Measurements from ENCODE around the gene PRM3. TPM values are rescaled to one million over a fixed set of nuclear protein-coding genes. Genes with fewer than 3 reads are reported as not detected.

The PRM3 gene
- total RNA-seq, 2 experiments from 2014 or later, result not detected

DNA sequence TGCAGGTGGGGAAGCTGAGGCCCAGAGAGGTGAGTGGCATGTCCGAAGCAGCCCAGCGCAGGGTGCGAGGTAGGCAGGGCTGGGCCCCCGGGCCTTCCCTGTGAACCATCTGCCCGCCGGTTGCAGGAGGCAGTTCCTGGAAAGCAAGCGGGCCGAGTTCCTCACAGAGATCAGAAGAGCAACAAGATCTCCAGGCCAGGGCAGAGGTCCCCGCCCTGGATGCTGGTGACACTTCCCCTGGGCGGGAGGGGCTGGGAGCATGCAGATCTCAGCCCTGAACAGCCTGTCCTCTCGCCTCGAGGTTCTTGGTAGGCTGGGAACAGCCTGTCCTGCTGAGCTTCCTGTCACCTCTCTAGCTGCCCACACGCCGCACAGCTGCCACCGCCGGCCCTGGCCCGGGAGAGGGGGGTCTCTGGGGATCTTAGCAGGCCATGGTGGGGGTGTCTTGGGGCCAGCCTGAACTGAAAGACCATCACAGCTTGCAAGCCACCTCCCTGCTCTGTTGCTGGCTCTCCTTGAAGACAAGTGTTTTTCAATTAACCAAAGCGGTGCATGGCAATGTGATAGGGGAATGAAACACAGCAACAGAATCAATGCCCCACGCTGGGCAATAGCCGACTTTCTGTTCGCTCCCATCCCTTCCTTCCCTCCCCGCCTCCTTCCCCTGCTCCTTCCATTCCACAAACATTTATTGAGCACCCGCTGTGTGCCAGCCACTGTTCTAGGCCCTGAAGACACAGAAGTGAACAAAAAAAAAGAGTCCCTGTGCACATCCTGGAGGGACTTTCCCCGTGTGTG is 49.1 kb downstream of the PRM3 start:
- peak overlapping the region; percentile 99 for H3K27ac Mint-ChIP-seq
- CTCF ChIA-PET, result interaction anchor here (1.0 to 2.3 kb wide), 3 partner anchors 28 to 106 kb away, joined by 3 to 24 read pairs (median 4); partner anchors contain the start of gene SOCS1
- H3K27ac ChIP-seq (ENCODE audit: low read depth in 1 of 2, low read length in 2 of 2), result peak overlapping the region; percentile 91 to 92
- intact Hi-C loops (cut with DNase I, micrococcal nuclease), result loop anchor here in 1 of 2 experiments (10.0 kb wide), 1 partner anchor 131 kb away; no protein-coding TSS in a partner anchor
- H3K27me3 ChIP-seq (ENCODE audit: control insufficient read depth in 1 of 2, insufficient read depth in 2 of 2, low read length in 2 of 2), result no peaks in the 10 kb centered on the region
- POLR2A ChIA-PET, result interaction anchor here (0.7 to 5.2 kb wide), 14 partner anchors 9 to 519 kb away, joined by 3 to 195 read pairs (median 6); partner anchors contain the start of gene SOCS1
- no peaks in the 10 kb centered on the region for H3K9me3 ChIP-seq (ENCODE audit: control insufficient read depth in 1 of 2, insufficient read depth in 1 of 2, low read length in 2 of 2)
- H3K36me3 Mint-ChIP-seq (ENCODE audit: low read depth), result no peaks in the 10 kb centered on the region
- TF ChIP-seq, protein P1, sequence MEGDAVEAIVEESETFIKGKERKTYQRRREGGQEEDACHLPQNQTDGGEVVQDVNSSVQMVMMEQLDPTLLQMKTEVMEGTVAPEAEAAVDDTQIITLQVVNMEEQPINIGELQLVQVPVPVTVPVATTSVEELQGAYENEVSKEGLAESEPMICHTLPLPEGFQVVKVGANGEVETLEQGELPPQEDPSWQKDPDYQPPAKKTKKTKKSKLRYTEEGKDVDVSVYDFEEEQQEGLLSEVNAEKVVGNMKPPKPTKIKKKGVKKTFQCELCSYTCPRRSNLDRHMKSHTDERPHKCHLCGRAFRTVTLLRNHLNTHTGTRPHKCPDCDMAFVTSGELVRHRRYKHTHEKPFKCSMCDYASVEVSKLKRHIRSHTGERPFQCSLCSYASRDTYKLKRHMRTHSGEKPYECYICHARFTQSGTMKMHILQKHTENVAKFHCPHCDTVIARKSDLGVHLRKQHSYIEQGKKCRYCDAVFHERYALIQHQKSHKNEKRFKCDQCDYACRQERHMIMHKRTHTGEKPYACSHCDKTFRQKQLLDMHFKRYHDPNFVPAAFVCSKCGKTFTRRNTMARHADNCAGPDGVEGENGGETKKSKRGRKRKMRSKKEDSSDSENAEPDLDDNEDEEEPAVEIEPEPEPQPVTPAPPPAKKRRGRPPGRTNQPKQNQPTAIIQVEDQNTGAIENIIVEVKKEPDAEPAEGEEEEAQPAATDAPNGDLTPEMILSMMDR (IDR thresholded peaks at IDR 0.05), result no peak
- no peaks in the 10 kb centered on the region for H3K36me3 ChIP-seq (ENCODE audit: insufficient read depth, low read length)
- peak overlapping the region; percentile 84 for H3K4me3 Mint-ChIP-seq
- peaks cover 46% of the 10 kb centered on the region for H3K4me1 ChIP-seq (ENCODE audit: insufficient read depth, low read length)
- H3K27me3 Mint-ChIP-seq, result no peaks in the 10 kb centered on the region
- peaks cover 38% of the 10 kb centered on the region for H3K4me1 Mint-ChIP-seq (ENCODE audit: low read depth)
- ATAC-seq (ENCODE audit: poor library complexity) (peak; percentile 51), DNase-seq (peak; percentile 23 to 92 (median 50))
- no peaks in the 10 kb centered on the region for H3K9me3 Mint-ChIP-seq
- H3K4me3 ChIP-seq (ENCODE audit: low read length), result peak overlapping the region; percentile 51

Small RNA genes within 50 kb of the gene (microRNA-seq; reads per million reads assigned to microRNA genes)
- not detected for gene MIR548H2 (ENCODE audit: borderline microRNAs expressed, borderline replicate concordance)

Other genes starting within 250 kb of the PRM3 start
- gene SOCS1, start 17.4 kb downstream of the PRM3 start, total RNA-seq, result 10 to 100 TPM; 71.3 to 71.4 TPM
- gene TNP2, start 4.3 kb downstream of the PRM3 start, total RNA-seq, result not detected
- not detected for gene PRM2, start 2.9 kb upstream of the PRM3 start, total RNA-seq
- gene PRM1, start 7.7 kb upstream of the PRM3 start, total RNA-seq, result not detected
- 1 to 10 TPM; 1.3 to 1.5 TPM for gene RMI2, start 71.8 kb upstream of the PRM3 start, total RNA-seq

Data from CD4-positive, alpha-beta T cell (primary cell).